ENCODE measurements around the gene DYSF. TPM values are rescaled to one million over a fixed set of nuclear protein-coding genes. Genes with fewer than 3 reads are reported as not detected.

The DYSF gene
- total RNA-seq, 3 donors from 2014 or later, result 2.0 to 19.4 (median 6.8) TPM

DNA sequence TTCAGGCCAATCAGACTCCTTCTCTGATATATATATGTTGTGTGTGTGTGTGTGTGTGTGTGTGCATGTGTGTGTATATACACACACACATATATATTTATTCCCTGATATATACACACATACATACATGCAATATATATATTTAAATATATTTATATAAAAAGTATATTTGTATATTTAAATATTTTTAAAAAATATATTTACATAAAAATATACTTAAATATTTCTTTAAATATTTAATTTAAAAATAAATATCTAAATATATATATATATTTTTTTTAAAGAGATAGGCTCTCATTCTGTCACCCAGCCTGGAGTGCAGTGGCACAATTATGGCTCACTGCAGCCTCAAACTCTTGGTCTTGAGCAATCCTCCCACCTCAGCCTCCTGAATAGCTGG lies 281.3 kb downstream of the DYSF start:
- no peak for DNase-seq
- H3K4me3 ChIP-seq, result no peak overlapping the region
- no peaks in the 10 kb centered on the region for H3K4me1 ChIP-seq (ENCODE audit: low read depth)
- intact Hi-C loops (cut with DNase I, micrococcal nuclease), result no loop called here
- no peaks in the 10 kb centered on the region for H3K36me3 ChIP-seq (ENCODE audit: low read depth)
- no peaks in the 10 kb centered on the region for H3K9me3 ChIP-seq
- ATAC-seq, result no peak
- TF ChIP-seq, protein P1, sequence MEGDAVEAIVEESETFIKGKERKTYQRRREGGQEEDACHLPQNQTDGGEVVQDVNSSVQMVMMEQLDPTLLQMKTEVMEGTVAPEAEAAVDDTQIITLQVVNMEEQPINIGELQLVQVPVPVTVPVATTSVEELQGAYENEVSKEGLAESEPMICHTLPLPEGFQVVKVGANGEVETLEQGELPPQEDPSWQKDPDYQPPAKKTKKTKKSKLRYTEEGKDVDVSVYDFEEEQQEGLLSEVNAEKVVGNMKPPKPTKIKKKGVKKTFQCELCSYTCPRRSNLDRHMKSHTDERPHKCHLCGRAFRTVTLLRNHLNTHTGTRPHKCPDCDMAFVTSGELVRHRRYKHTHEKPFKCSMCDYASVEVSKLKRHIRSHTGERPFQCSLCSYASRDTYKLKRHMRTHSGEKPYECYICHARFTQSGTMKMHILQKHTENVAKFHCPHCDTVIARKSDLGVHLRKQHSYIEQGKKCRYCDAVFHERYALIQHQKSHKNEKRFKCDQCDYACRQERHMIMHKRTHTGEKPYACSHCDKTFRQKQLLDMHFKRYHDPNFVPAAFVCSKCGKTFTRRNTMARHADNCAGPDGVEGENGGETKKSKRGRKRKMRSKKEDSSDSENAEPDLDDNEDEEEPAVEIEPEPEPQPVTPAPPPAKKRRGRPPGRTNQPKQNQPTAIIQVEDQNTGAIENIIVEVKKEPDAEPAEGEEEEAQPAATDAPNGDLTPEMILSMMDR (IDR thresholded peaks at IDR 0.05), result no peak

DNA sequence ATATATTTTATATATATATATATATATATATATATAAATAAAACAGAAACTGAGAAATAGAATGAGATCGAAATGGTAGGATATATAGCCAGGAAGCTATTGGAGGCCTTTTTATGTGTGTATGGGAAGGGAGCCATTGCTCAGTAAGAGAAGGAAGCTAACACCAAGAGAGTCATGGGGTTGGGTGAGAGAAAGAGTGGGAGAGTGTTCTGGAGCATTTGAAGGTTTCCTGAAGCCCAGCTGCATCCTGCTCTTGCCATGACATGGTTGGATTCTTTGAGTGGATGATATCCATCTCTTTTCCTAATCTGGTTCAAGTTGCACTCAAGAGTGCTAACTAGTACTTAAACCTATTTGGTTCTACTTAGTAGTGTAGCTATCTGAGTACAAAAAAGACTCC lies 282.3 kb downstream of the DYSF start:
- intact Hi-C loops (cut with DNase I, micrococcal nuclease), result no loop called here
- H3K4me3 ChIP-seq, result no peak overlapping the region
- no peaks in the 10 kb centered on the region for H3K4me1 ChIP-seq (ENCODE audit: low read depth)
- ATAC-seq (no peak), DNase-seq (no peak)
- no peaks in the 10 kb centered on the region for H3K36me3 ChIP-seq (ENCODE audit: low read depth)
- no peaks in the 10 kb centered on the region for H3K9me3 ChIP-seq
- TF ChIP-seq, protein P1 (IDR thresholded peaks at IDR 0.05), result no peak

Other genes with a start within 250 kb of the DYSF start
- gene PAIP2B, start 226.5 kb upstream of the DYSF start, total RNA-seq, result 10 to 100 TPM in 1 of 3 donors, 1 to 10 TPM in 2; 5.6 to 14.6 (median 6.5) TPM
- gene ZNF638, start 121.8 kb upstream of the DYSF start, total RNA-seq, result 100 to 1,000 TPM in 1 of 3 donors, 10 to 100 TPM in 2; 87.4 to 118 (median 95.0) TPM

Data from mucosa of descending colon (tissue), 3 donors.